ENCODE measurements around the gene CTDSP2.

CTDSP2 gene

DNA sequence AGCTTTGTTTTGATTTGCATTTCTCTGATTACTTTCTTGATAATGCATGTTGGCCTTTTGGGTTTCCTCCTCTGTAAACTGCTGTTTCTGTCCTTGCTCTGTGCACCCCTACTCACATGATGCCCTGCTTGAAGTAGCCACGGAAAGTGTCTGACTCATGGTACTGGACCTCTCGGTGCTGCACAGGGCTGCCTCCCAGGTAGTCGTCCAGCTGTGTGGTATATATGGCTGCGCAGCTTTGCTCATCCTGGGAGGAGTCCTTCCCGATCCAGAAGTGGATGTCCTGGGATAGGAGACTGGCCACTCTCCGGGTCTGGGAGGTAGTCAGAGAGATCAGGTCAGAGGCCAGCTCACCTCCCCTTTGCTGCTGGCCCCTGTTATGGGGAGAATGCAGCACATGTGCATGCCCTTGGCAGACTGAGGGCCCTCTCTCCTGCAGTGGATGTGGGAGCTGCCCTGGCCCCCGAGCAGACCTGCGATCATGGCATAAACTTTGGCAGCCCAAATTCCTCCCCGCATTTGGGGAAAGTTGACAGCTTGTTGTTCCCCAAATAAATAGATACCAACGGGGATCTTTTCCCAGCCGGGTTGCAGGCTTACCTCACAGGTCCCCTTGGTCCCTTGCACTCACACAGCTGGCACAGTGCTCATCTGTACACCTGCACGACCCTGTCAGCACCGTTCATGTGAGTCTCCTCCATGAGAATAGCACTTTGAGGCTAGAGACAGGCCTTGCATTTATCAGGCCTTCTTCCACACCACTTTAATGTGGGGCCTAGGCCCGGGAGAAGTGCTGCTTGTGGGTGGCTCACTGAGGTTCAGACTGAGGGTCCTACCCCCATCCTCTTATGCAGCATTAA lies 33.2 kb downstream of the CTDSP2 start:
- no peak for DNase-seq

DNA sequence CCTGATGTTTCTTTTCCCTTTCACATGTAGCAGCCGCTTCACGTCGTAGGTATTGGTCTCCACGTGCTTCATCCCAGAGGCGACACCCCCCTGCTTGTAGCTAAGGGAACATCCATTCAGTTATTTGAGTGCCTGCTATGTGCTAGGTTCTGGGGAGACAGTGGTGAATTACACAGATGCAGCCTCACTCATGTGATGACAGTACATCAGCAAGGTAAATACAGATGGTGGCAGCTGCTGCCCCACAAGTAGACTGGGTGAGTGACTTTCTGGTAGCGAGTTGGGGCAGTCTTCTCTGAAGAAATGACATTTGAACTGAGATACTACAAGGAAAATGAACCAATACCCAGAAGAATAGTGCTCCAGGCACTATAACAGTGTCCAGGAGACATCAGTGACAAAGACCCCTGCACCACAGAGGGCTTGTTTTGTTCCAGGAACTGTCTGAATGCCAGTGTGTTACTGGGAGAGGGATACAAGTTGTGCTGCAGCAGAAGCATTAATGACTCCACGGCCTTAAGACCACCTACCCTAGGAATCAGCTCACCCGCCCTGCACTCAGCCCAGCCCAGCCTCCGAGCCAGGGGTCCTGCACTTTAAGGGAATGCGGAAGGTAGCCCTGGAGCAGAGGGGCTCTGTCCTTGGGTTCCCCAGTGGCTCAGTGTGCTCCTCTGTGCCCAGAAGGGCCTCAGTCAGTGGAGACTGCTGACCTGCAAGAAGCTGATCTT lies 35.3 kb downstream of the CTDSP2 start:
- DNase-seq, result peak; percentile 75

DNA sequence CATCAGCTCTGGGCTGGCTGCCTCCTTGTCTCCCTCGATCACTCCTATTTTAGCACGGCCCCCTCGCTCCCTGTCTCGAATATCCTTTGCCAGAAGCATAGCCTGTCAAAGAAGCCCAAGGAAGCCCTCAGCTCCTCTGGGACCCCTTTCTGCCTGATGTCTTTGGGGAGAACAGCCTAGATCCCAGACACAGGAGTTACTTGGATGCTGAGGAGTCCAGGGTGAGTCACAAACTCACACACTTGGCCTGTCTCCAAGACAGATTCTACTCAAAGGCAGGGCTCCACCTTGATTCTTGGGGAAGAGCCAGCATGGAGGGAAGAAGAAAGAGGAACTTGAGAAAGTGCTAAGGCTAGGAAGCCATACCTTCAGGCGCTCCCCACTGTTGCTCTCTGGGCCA lies 36.1 kb downstream of the CTDSP2 start:
- DNase-seq, result no peak

DNA sequence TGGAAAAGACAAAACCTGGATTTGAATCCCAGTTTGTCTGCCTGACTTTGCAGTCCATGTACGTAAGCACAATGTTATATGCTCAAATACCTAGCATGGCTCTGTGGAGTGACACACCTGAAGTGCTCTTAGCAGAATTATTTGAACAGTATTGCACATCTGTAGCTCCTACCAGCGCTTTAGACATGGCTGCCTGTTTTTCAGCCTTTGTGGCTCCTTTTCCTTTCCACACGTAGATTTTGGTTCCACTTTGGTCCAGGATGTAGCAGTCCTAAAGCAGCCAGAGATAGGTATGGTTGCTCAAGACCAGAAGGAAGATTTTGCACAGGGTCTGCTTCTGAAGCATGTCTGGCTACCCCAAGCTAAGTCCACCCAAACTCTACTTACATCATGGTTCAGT lies 37.1 kb downstream of the CTDSP2 start:
- DNase-seq, result peak; percentile 40

DNA sequence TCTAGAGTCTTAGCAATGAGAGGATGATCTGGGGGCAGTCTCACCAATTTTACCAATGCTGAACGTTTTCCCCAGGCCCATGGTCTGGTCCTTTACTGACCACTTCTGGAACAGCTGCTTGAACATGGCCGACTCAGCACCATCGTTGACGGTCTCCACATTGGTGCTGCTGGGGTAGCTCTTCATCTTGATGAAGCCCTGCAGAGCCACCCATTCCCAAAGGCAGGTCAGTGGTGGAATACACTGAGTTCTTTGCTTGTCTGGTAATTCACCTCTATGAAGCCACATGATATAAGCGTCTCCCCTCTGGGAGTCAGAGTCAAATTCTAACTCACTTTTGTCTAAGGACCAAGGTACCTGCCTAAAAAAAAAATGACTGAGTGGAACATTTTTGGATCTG lies 38.2 kb downstream of the CTDSP2 start:
- DNase-seq, result no peak

DNA sequence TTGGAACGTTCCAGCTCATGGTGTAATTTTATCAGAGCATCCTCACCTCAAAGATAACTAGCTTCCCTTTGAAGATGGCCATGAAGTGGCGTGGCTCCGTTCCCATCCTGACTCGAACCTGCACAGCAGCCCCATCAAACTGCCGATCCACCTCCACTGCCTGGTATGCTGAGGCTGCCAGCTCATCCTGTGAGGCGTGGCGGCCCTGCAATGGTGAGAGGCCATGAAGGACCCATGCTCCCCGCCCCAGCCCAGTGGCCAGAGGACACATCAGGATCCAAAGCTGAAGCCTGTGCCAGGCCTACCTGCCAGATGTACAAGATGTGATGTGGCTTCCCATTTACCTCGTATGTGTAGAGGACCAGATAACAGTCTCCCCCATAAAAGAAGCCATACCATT lies 39.2 kb downstream of the CTDSP2 start:
- no peak for DNase-seq

DNA sequence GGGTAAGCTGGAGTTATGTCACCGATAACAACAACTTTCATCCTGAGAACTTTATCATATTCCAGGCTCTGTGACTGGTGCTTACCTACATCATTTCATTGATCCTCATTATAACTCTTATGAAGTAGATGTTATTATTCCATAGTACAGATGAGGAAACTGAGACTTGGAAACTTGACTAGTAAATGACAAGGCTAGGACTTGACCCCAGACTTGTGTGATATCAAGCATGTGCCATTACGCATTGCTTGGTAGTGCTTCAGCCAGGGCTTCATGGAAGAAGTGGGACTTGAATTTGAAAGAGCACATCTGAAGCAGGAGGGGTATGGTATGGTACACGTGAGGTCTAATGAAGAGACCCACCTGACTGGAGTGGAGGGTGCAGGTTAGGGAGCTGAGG lies 39.9 kb downstream of the CTDSP2 start:
- DNase-seq, result no peak

DNA sequence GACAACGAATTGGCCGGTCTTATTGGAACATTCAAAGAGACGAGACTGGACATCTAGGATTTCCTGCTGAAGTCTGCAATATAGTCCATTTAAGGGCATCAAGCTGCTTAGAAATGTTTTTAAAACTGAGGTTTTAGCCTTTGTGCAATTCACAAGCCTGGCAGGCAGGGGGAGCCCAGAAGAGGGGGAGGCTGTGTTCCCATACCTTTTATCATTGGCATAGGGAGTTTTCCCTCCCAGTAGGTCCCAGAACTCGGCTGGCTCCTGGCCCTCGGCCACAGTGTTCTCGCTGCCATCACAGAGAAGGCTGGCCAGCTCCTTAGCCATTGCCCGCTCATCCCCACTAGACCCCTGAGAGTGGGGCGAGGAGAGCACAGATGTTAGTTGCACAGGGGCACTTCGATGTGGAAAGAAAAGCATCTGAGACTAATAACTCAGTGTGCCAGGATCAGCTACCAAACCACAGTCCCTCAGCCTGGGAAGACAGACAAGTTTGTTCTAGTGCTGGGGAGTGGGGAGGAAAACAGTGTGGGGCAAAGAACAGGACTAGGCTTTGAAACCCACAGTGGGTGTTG lies 43.1 kb downstream of the CTDSP2 start:
- peak; percentile 25 for DNase-seq

DNA sequence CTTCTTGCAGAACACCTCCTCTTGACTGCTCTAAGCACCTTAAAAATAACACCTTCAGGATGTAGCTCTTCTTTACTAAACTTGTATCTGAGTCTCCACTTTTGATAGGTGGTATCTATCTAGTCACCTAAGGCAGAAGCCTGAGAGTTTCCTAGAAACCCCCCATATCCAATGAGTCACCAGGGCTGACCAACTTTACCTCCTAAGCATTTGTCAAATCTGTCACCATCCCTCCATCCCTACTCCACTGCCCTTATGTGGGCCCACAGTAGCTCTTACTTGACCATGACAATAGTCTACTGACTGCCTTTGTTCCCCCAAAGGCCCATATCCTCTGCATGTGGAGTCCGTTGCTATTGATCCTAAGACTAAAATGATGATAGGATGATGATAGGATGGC lies 43.9 kb downstream of the CTDSP2 start:
- no peak for DNase-seq

DNA sequence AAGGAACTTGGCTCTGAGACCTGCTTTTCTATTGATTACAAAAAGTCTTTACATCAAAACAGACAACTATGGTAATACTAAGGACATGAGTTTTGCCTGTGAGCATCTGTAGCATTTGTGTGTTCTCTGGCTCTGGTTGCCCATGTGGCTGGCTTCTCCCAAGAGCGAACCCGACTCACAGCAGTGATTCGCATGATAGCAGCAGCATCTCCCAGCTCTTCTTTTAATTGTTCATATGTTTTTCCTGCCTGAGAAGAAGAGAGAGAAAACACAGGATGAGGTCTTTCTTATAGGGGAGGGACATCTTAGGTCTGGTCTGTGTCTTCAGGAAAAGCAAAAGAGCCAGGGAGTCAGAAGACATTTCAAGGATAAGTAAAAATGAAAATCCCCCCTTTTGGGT lies 45.6 kb downstream of the CTDSP2 start:
- DNase-seq, result no peak

DNA sequence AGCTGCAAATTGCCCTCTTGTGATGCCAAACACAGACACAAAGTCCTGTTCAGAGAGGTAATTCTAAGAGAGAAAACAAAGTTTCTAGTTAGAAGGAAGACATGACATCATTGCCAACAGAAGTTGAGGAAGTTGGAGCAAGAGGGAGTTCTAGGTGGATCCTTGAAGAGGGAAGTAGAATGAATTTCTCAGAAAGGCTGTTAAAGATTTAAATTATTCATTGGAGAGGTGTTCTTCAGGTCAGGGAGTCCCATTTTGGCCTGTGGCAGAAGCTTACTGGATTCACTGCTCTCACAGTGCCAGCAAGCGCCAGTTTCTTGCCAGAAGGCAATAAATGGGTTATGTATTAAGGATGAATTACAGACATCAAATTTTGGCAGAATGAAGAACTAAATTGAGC lies 48.6 kb downstream of the CTDSP2 start:
- DNase-seq, result no peak

DNA sequence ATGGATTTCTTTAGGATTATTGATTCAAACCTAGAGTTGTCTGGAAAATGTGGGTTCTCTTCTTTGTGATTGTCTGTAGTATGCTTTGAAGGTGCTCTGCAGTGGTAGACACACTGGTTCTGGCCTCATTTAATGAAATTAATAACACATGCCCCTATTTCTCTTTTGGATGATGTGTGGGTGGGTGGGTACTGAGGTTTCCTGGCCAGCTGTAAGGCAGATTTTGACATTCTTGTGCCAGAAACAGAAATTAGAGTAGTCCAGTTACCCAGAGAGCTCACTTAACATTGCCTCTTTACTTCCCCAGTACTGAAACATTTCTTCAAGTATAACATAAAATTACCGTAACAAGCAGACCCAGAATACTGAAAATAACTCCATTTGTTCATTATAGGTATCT lies 49.5 kb downstream of the CTDSP2 start:
- no peak for DNase-seq

DNA sequence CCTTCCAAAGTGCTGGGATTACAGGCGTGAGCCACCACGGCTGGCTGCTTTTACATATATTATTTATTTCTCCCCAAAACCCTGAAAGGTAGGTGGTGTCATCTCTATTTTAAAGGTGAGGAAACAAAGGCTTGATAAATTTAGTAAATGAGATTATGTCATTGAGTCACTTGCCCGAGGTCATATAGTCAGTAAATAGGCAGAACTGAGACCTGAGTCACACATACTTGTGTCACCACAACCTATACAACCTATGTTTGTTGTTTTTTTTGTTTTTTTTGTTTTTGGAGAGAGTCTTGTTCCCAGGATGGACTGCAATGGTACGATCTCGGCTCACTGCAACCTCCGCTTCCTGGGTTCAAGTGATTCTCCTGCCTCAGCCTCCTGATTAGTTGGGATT lies 51.2 kb downstream of the CTDSP2 start:
- DNase-seq, result no peak

DNA sequence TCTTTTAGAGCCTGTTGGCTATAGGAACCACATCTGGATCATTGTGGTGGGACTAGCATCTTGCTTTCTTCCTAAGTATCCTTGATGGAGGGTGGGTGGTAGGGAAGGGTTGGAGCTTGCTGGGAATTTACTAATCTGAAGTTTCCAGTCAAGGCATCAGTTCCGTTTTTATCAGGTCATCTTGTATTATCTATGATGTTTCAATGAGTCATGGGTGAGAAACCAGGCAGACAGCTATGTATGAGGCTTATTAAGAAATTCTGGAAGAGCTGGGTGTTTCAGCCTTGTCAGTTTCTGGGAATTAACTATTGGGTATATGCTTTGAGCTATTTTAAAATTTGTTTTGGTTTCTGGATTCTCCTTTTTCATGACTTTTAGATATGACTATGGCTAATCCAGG lies 52.6 kb downstream of the CTDSP2 start:
- no peak for DNase-seq

DNA sequence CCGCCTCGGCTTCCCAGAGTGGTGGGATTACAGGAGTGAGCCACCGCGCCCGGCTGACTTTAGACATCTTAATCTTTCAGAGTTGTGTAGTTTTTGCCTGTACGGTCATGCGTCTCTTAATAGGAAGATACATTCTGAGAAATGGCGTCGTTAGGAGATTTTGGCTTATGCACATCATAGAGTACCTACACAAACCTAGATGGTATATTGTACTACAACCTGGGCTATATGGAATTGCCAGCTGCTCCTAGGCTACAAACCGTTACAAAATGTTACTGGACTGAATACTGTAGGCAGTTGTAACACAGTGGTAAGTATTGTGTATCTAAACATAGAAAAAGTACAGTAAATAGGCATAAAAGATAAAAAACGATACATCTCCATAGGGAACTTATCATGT lies 62.7 kb downstream of the CTDSP2 start:
- no peak for DNase-seq

DNA sequence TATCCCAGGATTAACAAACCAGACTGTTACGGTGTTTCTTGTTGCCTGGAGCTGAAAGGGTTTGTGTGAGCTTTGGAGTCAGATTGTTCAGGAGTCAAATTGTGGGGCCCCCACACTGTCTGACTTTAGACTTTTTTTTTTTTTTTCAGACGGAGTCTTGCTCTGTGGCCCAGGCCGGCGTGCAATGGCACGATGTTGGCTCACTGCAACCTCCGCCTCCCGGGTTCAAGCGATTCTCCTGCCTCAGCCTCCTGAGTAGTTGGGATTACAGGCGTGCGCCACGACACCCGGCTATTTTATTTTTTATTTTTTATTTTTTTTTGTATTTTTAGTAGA lies 63.1 kb downstream of the CTDSP2 start:
- DNase-seq, result no peak

DNA sequence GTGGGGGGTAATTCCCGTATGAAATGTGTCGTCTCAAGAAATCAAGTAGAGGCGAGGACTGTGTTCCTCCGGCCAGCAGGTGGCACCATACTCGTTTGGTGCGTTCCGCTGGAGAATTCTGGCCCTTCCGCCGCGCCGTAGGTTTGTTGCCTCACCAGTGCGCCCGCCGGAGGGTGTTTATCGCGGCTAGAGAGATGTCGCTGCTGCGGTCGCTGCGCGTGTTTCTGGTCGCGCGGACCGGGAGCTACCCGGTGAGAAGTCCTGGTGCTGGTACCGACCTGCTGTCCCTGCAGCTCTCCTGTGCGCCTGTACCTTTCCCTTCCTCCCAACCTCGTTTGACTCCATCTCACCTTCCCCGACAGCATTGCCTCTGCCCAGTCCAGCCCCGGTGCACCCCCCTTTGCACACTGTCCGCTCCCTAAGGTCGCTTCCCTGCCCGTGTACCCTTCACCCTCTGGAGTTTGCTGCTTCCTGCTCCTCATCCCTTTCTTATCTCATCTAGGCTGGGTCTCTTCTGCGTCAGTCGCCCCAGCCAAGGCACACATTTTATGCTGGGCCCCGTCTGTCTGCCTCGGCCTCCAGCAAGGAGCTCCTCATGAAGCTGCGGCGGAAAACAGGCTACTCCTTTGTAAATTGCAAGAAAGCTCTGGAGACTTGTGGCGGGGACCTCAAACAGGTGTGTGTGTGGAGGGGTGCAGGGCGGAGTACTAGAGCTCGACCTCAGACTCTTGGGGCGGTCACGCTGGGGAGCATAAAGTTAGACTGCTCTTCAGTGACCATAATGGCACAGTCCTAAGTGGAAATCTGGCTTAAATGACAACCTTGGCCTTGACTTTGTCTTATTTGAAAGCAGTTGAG lies 63.7 kb downstream of the CTDSP2 start, which contains the start of gene TSFM:
Gene TSFM, plus strand, starts transcription at position 180 of the 858 bp plus-strand sequence. Its CDS starts 15 bp downstream, at position 195.
- DNase-seq, result peak; percentile 96

DNA sequence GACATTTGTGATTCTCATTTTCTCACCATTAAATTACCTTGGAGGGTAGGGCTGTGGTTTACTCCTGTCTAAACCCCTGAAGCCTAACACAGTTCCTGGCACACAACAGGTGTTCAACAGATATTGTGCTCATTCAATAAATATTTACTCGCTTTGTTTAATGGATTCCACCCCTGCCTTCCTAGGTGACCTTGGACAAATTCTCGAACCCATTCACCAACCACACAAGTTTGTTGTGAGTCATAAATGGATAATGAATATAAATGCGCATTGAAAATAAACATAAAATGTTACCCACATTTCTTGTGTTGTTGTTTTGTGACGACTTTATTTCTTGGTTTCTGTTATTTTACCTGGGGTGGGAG lies 64.3 kb downstream of the CTDSP2 start:
- DNase-seq, result no peak

DNA sequence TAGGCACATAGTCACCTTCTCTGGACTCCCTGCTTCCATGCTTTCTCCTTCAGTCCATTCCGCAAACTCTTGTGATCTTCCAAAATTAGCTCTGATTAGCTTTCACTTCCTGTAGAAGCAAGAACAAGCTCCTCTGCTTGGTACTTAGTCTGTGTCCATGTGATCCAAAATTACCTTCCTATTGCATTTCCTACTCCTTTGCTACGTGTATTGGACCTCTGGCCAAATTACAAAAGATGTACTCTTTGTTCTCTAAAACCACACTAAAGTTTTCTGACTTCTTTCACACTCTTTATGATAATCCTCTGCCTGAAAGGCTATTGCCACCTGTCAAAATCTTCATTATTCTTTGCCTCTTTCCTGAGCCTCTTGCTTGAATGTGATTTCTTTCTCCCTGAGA lies 64.7 kb downstream of the CTDSP2 start:
- no peak for DNase-seq

DNA sequence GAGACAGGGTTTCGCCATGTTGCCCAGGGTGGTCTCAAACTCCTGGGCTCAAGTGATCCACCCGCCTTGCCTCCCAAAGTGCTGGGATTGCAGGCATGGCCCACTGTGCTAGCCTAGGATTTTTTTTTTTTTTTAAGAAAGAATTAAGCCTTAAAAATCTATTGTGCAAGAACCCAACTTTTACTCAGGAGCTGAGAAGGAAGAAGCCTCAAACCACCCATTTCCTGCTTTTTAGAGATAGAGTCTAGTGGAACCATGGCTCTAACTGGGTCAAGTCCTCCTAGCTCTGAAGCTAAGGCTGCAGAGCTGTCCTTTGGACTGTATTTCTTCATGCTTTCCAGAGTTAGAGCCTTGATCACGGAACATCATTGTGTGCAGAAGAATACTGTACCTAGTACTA lies 65.3 kb downstream of the CTDSP2 start:
- DNase-seq, result no peak

DNA sequence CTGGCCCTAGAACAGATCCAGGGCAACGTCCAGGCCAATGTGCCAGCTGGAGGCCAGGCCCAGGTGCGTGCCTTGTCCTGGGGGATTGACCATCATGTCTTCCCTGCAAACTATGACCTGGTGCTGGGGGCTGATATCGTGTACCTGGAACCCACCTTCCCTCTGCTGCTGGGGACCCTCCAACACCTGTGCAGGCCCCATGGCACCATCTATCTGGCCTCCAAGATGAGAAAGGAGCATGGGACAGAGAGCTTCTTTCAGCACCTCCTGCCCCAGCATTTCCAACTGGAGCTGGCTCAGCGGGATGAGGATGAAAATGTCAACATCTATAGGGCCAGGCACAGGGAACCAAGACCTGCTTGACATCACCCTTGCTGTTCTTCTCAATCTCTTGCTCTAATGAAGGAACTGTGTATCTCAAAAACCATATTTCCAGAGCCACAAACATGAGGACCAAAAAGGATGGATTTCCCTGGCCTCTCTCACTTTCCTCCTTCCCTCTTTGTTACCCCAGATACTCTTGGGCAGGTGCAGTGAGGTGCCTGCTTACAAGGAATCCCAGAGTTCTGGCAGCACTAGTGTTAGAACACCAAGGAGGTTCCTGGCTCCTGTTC lies 66.1 kb downstream of the CTDSP2 start:
- DNase-seq, result no peak

DNA sequence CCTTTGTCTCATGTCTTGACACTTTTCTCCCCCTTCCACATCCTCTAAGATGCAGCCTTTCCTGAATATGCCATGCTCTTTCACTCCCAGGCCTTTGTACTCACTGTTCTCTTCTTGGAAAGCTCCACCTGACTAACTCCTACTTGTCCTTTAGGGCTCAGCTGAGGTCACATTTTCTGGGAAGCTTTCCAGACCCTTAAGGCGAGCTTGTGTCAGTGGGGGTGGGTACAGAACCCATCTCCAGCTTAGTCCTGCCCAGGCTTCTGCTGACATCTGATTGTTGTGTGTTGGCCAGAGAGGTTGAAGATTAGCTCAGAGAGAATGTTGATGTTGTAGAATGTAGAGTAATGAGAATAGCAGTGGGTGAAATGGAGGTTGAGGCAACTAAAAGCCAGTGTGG lies 66.8 kb downstream of the CTDSP2 start:
- DNase-seq, result no peak

DNA sequence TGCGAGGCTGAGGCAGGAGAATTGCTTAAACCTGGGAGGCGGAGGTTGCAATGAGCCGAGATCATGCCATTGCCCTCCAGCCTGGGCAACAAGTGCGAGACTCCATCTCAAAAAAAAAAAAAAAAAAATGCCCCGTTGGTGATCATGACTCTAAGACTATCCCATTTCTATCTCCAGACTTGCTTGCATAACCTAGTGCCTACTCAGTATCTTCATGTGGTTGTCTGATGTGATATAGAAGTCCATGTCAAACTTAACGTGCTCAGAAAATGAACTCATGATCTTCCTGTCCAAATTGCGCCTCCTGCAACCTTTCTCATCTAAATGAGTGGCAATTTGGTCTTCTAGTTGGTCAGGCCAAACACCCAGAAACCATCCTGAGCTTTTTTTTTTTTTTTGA lies 68.6 kb downstream of the CTDSP2 start:
- DNase-seq, result no peak

Data from NCI-H510A (cell line).